GM18508 (cell line): ENCODE results near the gene CHKB.

ENCODE experiments used
- ATAC-seq: cut with Tn5 transposase; IDR thresholded peaks from one replicate; pipeline ENCODE4 v1.9.1; 2021; ENCODE audit warnings: moderate number of reproducible peaks; ENCODE audit not compliant: insufficient read depth, unreplicated experiment

Gene CHKB

GRCh38 chr22:50600967-50601668 is 18.5 kb upstream of the CHKB start:
- no peak for ATAC-seq

GRCh38 chr22:50600538-50600937 is 17.9 kb upstream of the CHKB start, which contains the start of gene MAPK8IP2:
Gene MAPK8IP2, plus strand, starts transcription at chr22:50600793. Its CDS starts 26 bp downstream, at chr22:50600819.
- ATAC-seq = no peak

- ATAC-seq = no peak
These were observed 17.3 kb upstream of the CHKB start for GRCh38 chr22:50599816-50600455.

- no peak for ATAC-seq
These were observed 14.4 kb upstream of the CHKB start for GRCh38 chr22:50597097-50597496.

GRCh38 chr22:50595189-50595588 is 12.5 kb upstream of the CHKB start:
- ATAC-seq = no peak

- ATAC-seq = no peak
These were observed 4.8 kb upstream of the CHKB start for GRCh38 chr22:50587407-50587806.

- no peak for ATAC-seq
These were observed 3.8 kb upstream of the CHKB start for GRCh38 chr22:50586416-50586815.

GRCh38 chr22:50585781-50586180 is 3.1 kb upstream of the CHKB start:
- no peak for ATAC-seq

GRCh38 chr22:50585238-50585637 is 2.6 kb upstream of the CHKB start:
- no peak for ATAC-seq

GRCh38 chr22:50584106-50585096 is 1.8 kb upstream of the CHKB start:
- no peak for ATAC-seq

GRCh38 chr22:50583294-50583861 is 729 bp upstream of the CHKB start:
- peak; percentile 11 for ATAC-seq

- ATAC-seq = no peak
These were observed 628 bp downstream of the CHKB start for GRCh38 chr22:50581950-50582492.

- no peak for ATAC-seq
These were observed 1.4 kb downstream of the CHKB start for GRCh38 chr22:50581031-50581949.

GRCh38 chr22:50579752-50580151 is 2.9 kb downstream of the CHKB start:
- ATAC-seq = no peak

- ATAC-seq = no peak
These were observed 3.8 kb downstream of the CHKB start for GRCh38 chr22:50578776-50579310.

- ATAC-seq = no peak
These were observed 4.5 kb downstream of the CHKB start, which contains the start of gene CPT1B for GRCh38 chr22:50577987-50578775. Gene CPT1B, minus strand, starts transcription at chr22:50578427. Its CDS starts 512 bp downstream, at chr22:50577915.

GRCh38 chr22:50577697-50577986 is 5.0 kb downstream of the CHKB start:
- ATAC-seq = no peak
